Activated naive CD4-positive, alpha-beta T cell treated with anti-CD3 and anti-CD28 coated beads for 36 hours (primary cell): ENCODE data around the gene NAMPT. TPM values are rescaled to one million over a fixed set of nuclear protein-coding genes. Genes with fewer than 3 reads are reported as not detected.
"Not testable (repeated sequence)": the region's sequence is repeated elsewhere in the genome, so short reads cannot be mapped to it uniquely, and the experiment has no call there.

Source experiments
- CTCF ChIA-PET: fragments of 350-600 bp; sonication (Branson Sonifier 250); formaldehyde crosslinking; loops from one replicate; lab custom pipeline; 2021; ENCODE audit warnings: antibody characterized with exemption; lab: Charles Lee
- DNase-seq: peaks from one replicate; pipeline ENCODE4 v3.0.0-alpha.2; 2020
- H3K27ac Mint-ChIP-seq: one replicate; pipeline ENCODE4 v1.8.0; 2021; ENCODE audit warnings: mild to moderate bottlenecking, mixed read lengths
- H3K27me3 Mint-ChIP-seq: one replicate; pipeline ENCODE4 v1.8.0; 2021; ENCODE audit warnings: low read depth, mixed read lengths
- H3K36me3 Mint-ChIP-seq: one replicate; pipeline ENCODE4 v1.8.0; 2021; ENCODE audit warnings: low read depth, mixed read lengths
- H3K4me1 Mint-ChIP-seq: one replicate; pipeline ENCODE4 v1.8.0; 2021; ENCODE audit warnings: low read depth, mixed read lengths
- H3K4me3 Mint-ChIP-seq: one replicate; pipeline ENCODE4 v1.8.0; 2021; ENCODE audit warnings: mild to moderate bottlenecking, moderate library complexity, mixed read lengths
- H3K9me3 Mint-ChIP-seq: one replicate; pipeline ENCODE4 v1.8.0; 2021; ENCODE audit warnings: mixed read lengths
- intact Hi-C: fragments of 100-400 bp; cut with micrococcal nuclease; formaldehyde crosslinking; loops from one replicate; pipeline ENCODE4 v1.15.1; 2023
- total RNA-seq, 2 experiments: library from RNA; stranded (reverse); gene quantifications; one replicate each; pipeline ENCODE4 v1.2.3, GENCODE V29; 2021

NAMPT gene
- total RNA-seq, 2 experiments from 2014 or later: 932 to 1,015 TPM

- CTCF ChIA-PET: interaction anchor here (0.6 kb wide), 1 partner anchor 224 kb away, joined by 3 read pairs; no protein-coding TSS in a partner anchor
- peaks cover 4% of the 10 kb centered on the region for H3K27me3 Mint-ChIP-seq
- peaks cover 4% of the 10 kb centered on the region for H3K4me1 Mint-ChIP-seq
Observed at GRCh38 chr7:106216923-106217542, 67.8 kb downstream of the NAMPT start.

GRCh38 chr7:106216517-106216922, 68.3 kb downstream of the NAMPT start:
- Mint-ChIP-seq H3K4me3 (no peak overlapping the region), H3K9me3 (no peaks in the 10 kb centered on the region), H3K27ac (no peak overlapping the region), H3K36me3 (no peaks in the 10 kb centered on the region), H3K4me1 (peaks cover 4% of the 10 kb centered on the region), H3K27me3 (peaks cover 4% of the 10 kb centered on the region)
- CTCF ChIA-PET: interaction anchor here (0.6 kb wide), 1 partner anchor 224 kb away, joined by 3 read pairs; no protein-coding TSS in a partner anchor
- no peak for DNase-seq
- intact Hi-C loops: no loop called here

More at GRCh38 chr7:106216923-106217542, 67.8 kb downstream of the NAMPT start:
- H3K36me3 Mint-ChIP-seq: no peaks in the 10 kb centered on the region
- no peak overlapping the region for H3K4me3 Mint-ChIP-seq
- no peaks in the 10 kb centered on the region for H3K9me3 Mint-ChIP-seq
- DNase-seq: no peak
- intact Hi-C loops: no loop called here
- H3K27ac Mint-ChIP-seq: no peak overlapping the region

- no peak for DNase-seq
- intact Hi-C loops: no loop called here
- Mint-ChIP-seq H3K4me1 (peaks cover 4% of the 10 kb centered on the region), H3K27me3 (peaks cover 4% of the 10 kb centered on the region), H3K4me3 (no peak overlapping the region), H3K36me3 (no peaks in the 10 kb centered on the region), H3K27ac (no peak overlapping the region), H3K9me3 (no peaks in the 10 kb centered on the region)
- CTCF ChIA-PET: no interaction called here
Observed at GRCh38 chr7:106215868-106216516, 68.8 kb downstream of the NAMPT start.

DNA sequence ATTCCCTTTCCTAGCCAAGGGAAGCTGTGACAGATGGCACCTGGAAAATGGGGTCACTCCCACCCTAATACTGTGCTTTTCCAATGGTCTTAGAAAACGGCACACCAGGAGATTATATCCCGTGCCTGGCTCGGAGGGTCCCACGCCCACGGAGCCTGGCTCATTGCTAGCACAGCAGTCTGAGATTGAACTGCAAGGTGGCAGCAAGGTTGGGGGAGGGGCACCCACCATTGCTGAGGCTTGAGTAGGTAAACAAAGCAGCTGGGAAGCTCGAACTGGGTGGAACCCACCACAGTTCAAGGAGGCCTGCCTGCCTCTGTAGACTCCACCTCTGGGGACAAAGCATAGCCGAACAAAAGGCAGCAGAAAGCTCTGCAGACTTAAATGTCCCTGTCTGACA, 75.8 kb downstream of the NAMPT start:
- H3K4me1 Mint-ChIP-seq, CTCF ChIA-PET, H3K36me3 Mint-ChIP-seq, H3K4me3 Mint-ChIP-seq, H3K9me3 Mint-ChIP-seq, H3K27ac Mint-ChIP-seq, DNase-seq, intact Hi-C loops: not testable (repeated sequence)
- peaks cover 14% of the 10 kb centered on the region for H3K27me3 Mint-ChIP-seq

GRCh38 chr7:106206826-106207541, 77.8 kb downstream of the NAMPT start:
- Mint-ChIP-seq H3K36me3 (no peaks in the 10 kb centered on the region), H3K9me3 (peaks cover 4% of the 10 kb centered on the region), H3K4me3 (no peak overlapping the region), H3K4me1 (peaks cover 4% of the 10 kb centered on the region), H3K27me3 (peaks cover 13% of the 10 kb centered on the region), H3K27ac (no peak overlapping the region)
- intact Hi-C loops: no loop called here
- CTCF ChIA-PET: no interaction called here
- no peak for DNase-seq

- Mint-ChIP-seq H3K4me1 (peaks cover 4% of the 10 kb centered on the region), H3K4me3 (no peak overlapping the region), H3K9me3 (peaks cover 4% of the 10 kb centered on the region), H3K27ac (no peak overlapping the region), H3K36me3 (no peaks in the 10 kb centered on the region), H3K27me3 (peaks cover 13% of the 10 kb centered on the region)
- DNase-seq: no peak
- CTCF ChIA-PET: no interaction called here
- intact Hi-C loops: no loop called here
Observed at GRCh38 chr7:106205621-106206222, 79.1 kb downstream of the NAMPT start.

- H3K27me3 Mint-ChIP-seq: peaks cover 16% of the 10 kb centered on the region
- H3K4me1 Mint-ChIP-seq: peaks cover 4% of the 10 kb centered on the region
- intact Hi-C loops: no loop called here
- H3K9me3 Mint-ChIP-seq: peaks cover under 1% of the 10 kb centered on the region
- CTCF ChIA-PET: interaction anchor here (0.7 to 2.1 kb wide), 3 partner anchors 9 to 994 kb away, joined by 3 to 4 read pairs (median 3); no protein-coding TSS in a partner anchor
- no peak overlapping the region for H3K4me3 Mint-ChIP-seq
- H3K36me3 Mint-ChIP-seq: no peaks in the 10 kb centered on the region
- no peak for DNase-seq
- no peak overlapping the region for H3K27ac Mint-ChIP-seq
Observed at GRCh38 chr7:106203473-106203872, 81.3 kb downstream of the NAMPT start.

DNA sequence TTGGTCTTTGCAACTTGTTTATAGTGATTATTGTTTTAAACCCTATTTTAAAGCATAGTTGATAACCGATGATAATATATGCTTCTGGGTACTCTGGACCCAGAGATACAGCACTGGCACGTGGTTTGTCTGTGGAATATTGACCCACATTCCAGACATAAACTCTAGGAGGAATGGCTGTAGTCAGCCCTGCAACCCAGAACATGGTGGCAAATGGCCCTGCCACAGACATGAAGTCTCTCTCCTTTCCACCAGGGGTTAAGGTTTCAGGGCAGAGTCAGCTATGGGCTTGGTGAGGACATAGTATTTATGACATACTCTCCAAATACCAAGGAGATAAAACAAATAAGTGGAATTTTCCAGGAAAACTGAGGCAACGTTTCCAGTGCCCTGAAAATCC, 83.6 kb downstream of the NAMPT start:
- Mint-ChIP-seq H3K27ac (no peak overlapping the region), H3K36me3 (no peaks in the 10 kb centered on the region), H3K27me3 (peaks cover 13% of the 10 kb centered on the region), H3K4me3 (no peak overlapping the region), H3K4me1 (peaks cover 4% of the 10 kb centered on the region), H3K9me3 (no peaks in the 10 kb centered on the region)
- intact Hi-C loops: no loop called here
- DNase-seq: no peak
- CTCF ChIA-PET: no interaction called here

- DNase-seq: no peak
- intact Hi-C loops: no loop called here
- no peaks in the 10 kb centered on the region for H3K9me3 Mint-ChIP-seq
- H3K27ac Mint-ChIP-seq: no peak overlapping the region
- CTCF ChIA-PET: interaction anchor here (0.5 to 1.7 kb wide), 2 partner anchors 10 to 23 kb away, joined by 5 to 6 read pairs; no protein-coding TSS in a partner anchor
- no peak overlapping the region for H3K4me3 Mint-ChIP-seq
- H3K36me3 Mint-ChIP-seq: no peaks in the 10 kb centered on the region
- H3K27me3 Mint-ChIP-seq: peaks cover 18% of the 10 kb centered on the region
- no peaks in the 10 kb centered on the region for H3K4me1 Mint-ChIP-seq
Observed at GRCh38 chr7:106199813-106200364, 84.9 kb downstream of the NAMPT start.

DNA sequence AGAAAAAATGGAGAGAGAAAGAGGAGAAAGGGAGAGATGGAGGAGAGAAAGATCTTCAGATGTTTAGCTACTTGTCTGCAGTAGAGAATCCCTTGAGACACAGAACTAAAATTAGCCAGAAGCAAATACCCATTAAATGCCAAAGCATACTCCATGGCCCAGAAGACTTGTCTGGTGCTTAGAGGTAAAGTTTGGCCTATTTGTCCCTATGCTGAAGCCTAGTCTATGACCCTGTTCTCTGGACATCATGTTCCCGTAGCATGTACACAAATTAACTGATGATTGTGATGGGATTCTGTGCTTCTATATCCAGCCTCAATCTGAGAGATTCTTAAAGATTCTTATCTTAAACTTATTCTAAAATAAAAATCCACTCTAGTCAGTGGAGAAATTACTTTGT, 85.8 kb downstream of the NAMPT start:
- no peak overlapping the region for H3K4me3 Mint-ChIP-seq
- no peaks in the 10 kb centered on the region for H3K9me3 Mint-ChIP-seq
- peaks cover 21% of the 10 kb centered on the region for H3K27me3 Mint-ChIP-seq
- H3K27ac Mint-ChIP-seq: no peak overlapping the region
- no peaks in the 10 kb centered on the region for H3K4me1 Mint-ChIP-seq
- no peak for DNase-seq
- intact Hi-C loops: no loop called here
- H3K36me3 Mint-ChIP-seq: no peaks in the 10 kb centered on the region
- CTCF ChIA-PET: interaction anchor here (0.6 to 1.7 kb wide), 2 partner anchors 22 to 273 kb away, joined by 3 to 5 read pairs; no protein-coding TSS in a partner anchor
